ENCODE results near the gene RPS21. TPM values are rescaled to one million over a fixed set of nuclear protein-coding genes. Genes with fewer than 3 reads are reported as not detected.

The RPS21 gene
- total RNA-seq, 1 experiment from 2014 or later = 4,496 TPM

- intact Hi-C loops (cut with micrococcal nuclease; ENCODE audit: unreplicated experiment) = loop anchor here (1.0 to 10.0 kb wide), 3 partner anchors 18 to 261 kb away; partner anchors contain the start of genes ADRM1, PSMA7, RPS21 and SS18L1
- DNase-seq = peak; percentile 94 to 95
- H3K4me3 Mint-ChIP-seq (ENCODE audit: unreplicated experiment) = peak overlapping the region; percentile 78
- peaks cover 89% of the 10 kb centered on the region for H3K36me3 Mint-ChIP-seq (ENCODE audit: insufficient read depth, unreplicated experiment)
- no TSS peak for BruUV-seq (replicated peaks)
- no peaks in the 10 kb centered on the region for H3K27me3 Mint-ChIP-seq (ENCODE audit: insufficient read depth, unreplicated experiment)
- POLR2A ChIA-PET = interaction anchor here (0.5 to 0.9 kb wide), 4 partner anchors 38 to 1334 kb away, joined by 3 to 9 read pairs (median 7); partner anchors contain the start of genes LAMA5 and LSM14B
- Histone ChIP-seq H3K4me3 (ENCODE audit: low read depth, low read length) (peak overlapping the region; percentile 95), H3K27me3 (replicated peaks; ENCODE audit: control insufficient read depth, insufficient read depth, low read length) (no peaks in the 10 kb centered on the region), H3K4me1 (peaks cover 40% of the 10 kb centered on the region), H3K9me3 (no peaks in the 10 kb centered on the region), H3K36me3 (ENCODE audit: control insufficient read depth, insufficient read depth, low read length) (peaks cover 9% of the 10 kb centered on the region)
- H3K4me1 Mint-ChIP-seq (ENCODE audit: low read depth, unreplicated experiment) = peaks cover 34% of the 10 kb centered on the region
- peak; percentile 91 to 92 for TF ChIP-seq CTCF (IDR thresholded peaks at IDR 0.05; ENCODE audit: insufficient read depth in 1 of 2, low read depth in 1 of 2, low read length in 1 of 2, severe bottlenecking in 1 of 2, unreplicated experiment in 1 of 2)
- H3K9me3 Mint-ChIP-seq (ENCODE audit: unreplicated experiment) = no peaks in the 10 kb centered on the region
- peak overlapping the region; percentile 23 for H3K27ac Mint-ChIP-seq (ENCODE audit: unreplicated experiment)
- CTCF ChIA-PET = interaction anchor here (0.6 to 1.1 kb wide), 6 partner anchors 17 to 212 kb away, joined by 3 to 6 read pairs (median 3); no protein-coding TSS in a partner anchor
These were observed 18.4 kb downstream of the RPS21 start for GRCh38 chr20:62405108-62405980.

- Histone ChIP-seq H3K4me3 (ENCODE audit: low read depth, low read length) (peak overlapping the region; percentile 95), H3K9me3 (no peaks in the 10 kb centered on the region), H3K36me3 (ENCODE audit: control insufficient read depth, insufficient read depth, low read length) (peaks cover 9% of the 10 kb centered on the region), H3K27me3 (replicated peaks; ENCODE audit: control insufficient read depth, insufficient read depth, low read length) (no peaks in the 10 kb centered on the region), H3K4me1 (peaks cover 47% of the 10 kb centered on the region)
- DNase-seq = no peak
- ChIA-PET CTCF (interaction anchor here (0.9 to 1.1 kb wide), 4 partner anchors 17 to 211 kb away, joined by 3 to 6 read pairs (median 4); no protein-coding TSS in a partner anchor), POLR2A (interaction anchor here (0.5 to 0.9 kb wide), 2 partner anchors 39 to 284 kb away, joined by 3 to 8 read pairs; partner anchors contain the start of genes LAMA5 and LSM14B)
- intact Hi-C loops (cut with micrococcal nuclease; ENCODE audit: unreplicated experiment) = loop anchor here (1.0 to 10.0 kb wide), 7 partner anchors 19 to 261 kb away; partner anchors contain the start of genes ADRM1, PSMA7, RPS21 and SS18L1
- BruUV-seq (replicated peaks) = TSS peak; percentile 16
- Mint-ChIP-seq H3K36me3 (ENCODE audit: insufficient read depth, unreplicated experiment) (peaks cover 86% of the 10 kb centered on the region), H3K9me3 (ENCODE audit: unreplicated experiment) (no peaks in the 10 kb centered on the region), H3K27me3 (ENCODE audit: insufficient read depth, unreplicated experiment) (no peaks in the 10 kb centered on the region), H3K27ac (ENCODE audit: unreplicated experiment) (peak overlapping the region; percentile 23), H3K4me3 (ENCODE audit: unreplicated experiment) (peak overlapping the region; percentile 78), H3K4me1 (ENCODE audit: low read depth, unreplicated experiment) (peaks cover 35% of the 10 kb centered on the region)
- TF ChIP-seq CTCF (IDR thresholded peaks at IDR 0.05; ENCODE audit: insufficient read depth in 1 of 2, low read depth in 1 of 2, low read length in 1 of 2, severe bottlenecking in 1 of 2, unreplicated experiment in 1 of 2) = no peak
These were observed 19.1 kb downstream of the RPS21 start for GRCh38 chr20:62405981-62406513.

GRCh38 chr20:62406635-62407176 is 19.8 kb downstream of the RPS21 start:
- CTCF ChIA-PET = interaction anchor here (1.1 kb wide), 1 partner anchor 211 kb away, joined by 4 read pairs; no protein-coding TSS in a partner anchor
- peaks cover 9% of the 10 kb centered on the region for H3K36me3 ChIP-seq (ENCODE audit: control insufficient read depth, insufficient read depth, low read length)
- H3K27ac Mint-ChIP-seq (ENCODE audit: unreplicated experiment) = peak overlapping the region; percentile 83
- H3K4me3 ChIP-seq (ENCODE audit: low read depth, low read length) = peak overlapping the region; percentile 95
- H3K9me3 ChIP-seq = no peaks in the 10 kb centered on the region
- no peak for TF ChIP-seq CTCF (IDR thresholded peaks at IDR 0.05; ENCODE audit: insufficient read depth in 1 of 2, low read depth in 1 of 2, low read length in 1 of 2, severe bottlenecking in 1 of 2, unreplicated experiment in 1 of 2)
- H3K27me3 Mint-ChIP-seq (ENCODE audit: insufficient read depth, unreplicated experiment) = no peaks in the 10 kb centered on the region
- DNase-seq = no peak
- no TSS peak for BruUV-seq (replicated peaks)
- H3K4me1 Mint-ChIP-seq (ENCODE audit: low read depth, unreplicated experiment) = peaks cover 35% of the 10 kb centered on the region
- peaks cover 53% of the 10 kb centered on the region for H3K4me1 ChIP-seq
- intact Hi-C loops (cut with micrococcal nuclease; ENCODE audit: unreplicated experiment) = loop anchor here (2.0 to 10.0 kb wide), 5 partner anchors 18 to 262 kb away; partner anchors contain the start of genes PSMA7 and SS18L1
- no peaks in the 10 kb centered on the region for H3K9me3 Mint-ChIP-seq (ENCODE audit: unreplicated experiment)
- no peaks in the 10 kb centered on the region for H3K27me3 ChIP-seq (replicated peaks; ENCODE audit: control insufficient read depth, insufficient read depth, low read length)
- peaks cover 86% of the 10 kb centered on the region for H3K36me3 Mint-ChIP-seq (ENCODE audit: insufficient read depth, unreplicated experiment)
- POLR2A ChIA-PET = no interaction called here
- H3K4me3 Mint-ChIP-seq (ENCODE audit: unreplicated experiment) = peak overlapping the region; percentile 78

Measured in Caco-2 (cell line).